ENCODE measurements around the gene HEXD.
A peak's percentile ranks its signal among the peaks of the same experiment; 100 is the strongest.
"Not testable (repeated sequence)": the region's sequence is repeated elsewhere in the genome, so short reads cannot be mapped to it uniquely, and the experiment has no call there.

Gene HEXD

DNA sequence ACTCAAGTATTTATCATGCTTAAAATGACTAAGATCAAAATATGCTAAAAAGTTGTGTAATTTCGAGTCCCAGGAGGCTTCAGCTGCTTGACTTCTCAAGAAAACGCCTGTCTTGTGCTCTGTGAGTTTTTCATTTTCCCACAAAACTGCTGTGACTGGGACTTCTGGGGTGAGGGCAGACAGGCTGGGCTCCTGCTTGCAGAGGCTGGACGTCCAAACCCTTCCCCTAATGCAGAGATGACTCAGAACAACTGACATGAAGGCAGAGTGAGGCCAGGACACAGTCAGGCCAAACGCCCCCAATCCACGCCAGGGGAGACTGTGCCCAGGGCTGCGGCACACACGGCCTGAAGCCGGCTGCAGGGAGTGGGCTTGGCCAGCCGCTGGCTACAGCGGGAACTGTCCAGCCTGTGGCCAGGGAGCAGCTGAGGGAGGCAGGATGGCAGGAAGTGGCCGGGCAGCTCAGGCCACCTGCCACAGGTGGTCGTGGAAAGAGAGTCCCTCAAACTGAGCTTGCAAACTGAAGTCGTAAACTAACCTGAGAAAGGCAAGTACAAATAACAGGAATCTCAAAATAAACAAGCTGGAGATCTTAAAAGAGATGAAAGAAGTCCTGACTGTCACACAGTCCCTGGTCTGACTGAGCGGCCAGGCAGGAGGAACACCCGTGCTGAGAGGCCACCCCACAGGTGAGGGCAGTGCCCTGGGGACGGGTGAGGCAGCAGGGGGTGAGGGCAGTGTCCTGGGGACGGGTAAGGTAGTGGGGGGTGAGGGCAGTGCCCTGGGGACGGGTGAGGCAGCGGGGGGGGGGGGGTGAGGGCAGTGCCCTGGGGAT is 21.3 kb upstream of the HEXD start:
- DNase-seq (ENCODE audit: low spot score), result no peak

DNA sequence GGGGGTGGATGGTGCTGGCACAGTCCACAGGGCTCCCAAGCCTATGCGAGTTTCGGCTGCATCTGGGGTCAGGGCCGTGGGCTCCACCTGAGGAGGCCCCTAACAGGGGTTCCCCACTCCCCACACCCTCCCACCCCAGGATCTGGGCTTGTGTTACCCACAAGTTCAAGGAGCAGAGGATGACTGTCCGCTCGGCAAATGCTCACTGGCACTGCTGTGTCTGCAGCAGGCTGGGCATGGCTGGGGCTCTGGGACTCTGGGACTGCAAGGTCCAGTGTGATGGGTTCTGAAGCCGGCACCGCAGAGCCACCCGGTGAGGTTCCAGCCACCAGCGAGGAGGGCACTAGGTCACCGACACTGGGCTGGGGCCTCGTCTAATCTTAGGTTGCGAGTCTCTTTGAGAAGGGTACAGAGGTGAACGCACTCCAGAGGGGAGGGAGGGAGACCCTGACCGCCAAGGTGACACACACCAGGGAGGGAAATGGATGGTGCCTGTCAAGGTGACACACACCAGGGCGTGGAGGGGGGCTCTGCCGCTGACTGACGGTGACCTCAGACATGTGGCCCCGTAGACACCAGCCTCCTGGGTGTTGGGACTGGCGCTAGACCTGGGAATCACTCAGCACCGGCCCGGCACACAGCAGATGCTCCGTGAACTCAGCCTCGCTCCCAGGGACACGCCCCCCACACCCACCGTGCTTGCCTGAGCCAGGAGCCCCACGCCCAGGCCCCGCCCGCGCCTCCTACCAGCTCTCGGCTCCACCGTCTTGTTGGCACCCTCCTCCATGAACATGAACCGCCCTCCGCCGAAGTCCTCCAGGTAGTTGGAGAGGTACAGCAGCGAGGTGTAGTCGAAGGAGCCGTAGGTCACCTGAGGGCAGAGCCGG is 20.5 kb upstream of the HEXD start:
- no peak for DNase-seq (ENCODE audit: low spot score)

DNA sequence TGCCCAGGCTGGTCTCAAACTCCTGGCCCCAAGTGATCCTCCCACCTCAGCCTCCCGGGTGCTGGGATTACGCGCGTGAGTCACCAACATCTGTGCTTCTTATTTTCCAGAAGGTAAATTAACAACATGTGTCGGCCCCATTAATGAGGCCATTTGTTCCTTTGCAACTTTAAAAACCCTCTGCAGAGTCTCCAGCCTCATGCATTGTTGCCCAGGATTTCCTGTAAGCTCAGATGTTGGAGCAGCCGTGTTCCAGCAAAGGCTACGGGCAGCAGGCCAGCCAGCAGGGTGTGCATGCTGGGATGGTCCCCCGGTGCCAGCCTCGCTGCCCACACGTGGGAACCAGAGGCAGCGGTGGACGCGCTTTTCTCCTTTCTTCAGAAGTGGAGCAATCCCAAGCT is 19.1 kb upstream of the HEXD start:
- no peak for DNase-seq (ENCODE audit: low spot score)

DNA sequence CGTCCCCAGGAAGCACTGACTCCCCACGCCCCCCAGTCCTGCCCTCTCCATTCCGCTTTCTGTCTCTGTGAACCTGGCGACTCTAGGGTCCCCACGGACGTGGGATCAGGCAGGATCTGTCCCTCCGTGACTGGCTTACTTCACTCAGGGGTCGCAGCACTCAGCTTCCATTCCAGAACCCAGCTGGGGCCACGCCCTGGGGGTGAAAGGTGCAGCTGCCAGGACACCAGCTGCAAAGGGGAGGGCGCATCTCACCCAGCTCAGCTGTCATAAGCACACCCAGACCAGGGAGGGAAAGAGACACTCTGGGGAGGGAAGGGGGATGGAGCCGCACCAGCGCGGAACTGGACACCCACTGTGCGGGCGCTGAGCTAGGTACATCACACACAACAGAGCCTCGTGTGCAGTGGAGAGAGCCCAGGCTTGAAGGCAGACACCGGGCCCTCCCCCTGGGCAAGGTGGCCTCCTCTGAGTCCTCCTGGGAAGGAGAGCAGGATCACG is 18.5 kb upstream of the HEXD start:
- DNase-seq (ENCODE audit: low spot score), result no peak

DNA sequence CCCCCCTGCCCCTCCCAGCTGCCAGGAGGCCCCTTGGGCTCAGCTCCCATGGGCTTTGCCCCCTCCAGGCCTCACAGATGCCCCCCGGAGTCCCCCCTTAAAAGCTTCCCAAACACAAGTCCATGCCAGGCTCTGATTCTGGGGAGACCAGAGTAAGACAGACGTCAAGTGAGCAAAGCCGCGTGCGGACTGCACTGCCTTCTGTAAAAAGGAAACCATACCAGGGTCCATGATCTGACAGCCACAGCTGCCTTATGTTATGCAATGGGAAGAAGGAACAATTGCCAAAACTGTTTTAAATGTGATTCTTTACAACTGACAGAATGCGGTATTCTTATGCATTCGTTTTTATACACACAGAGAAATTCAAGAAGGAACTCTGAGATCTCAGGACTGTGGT is 17.9 kb upstream of the HEXD start:
- DNase-seq (ENCODE audit: low spot score), result no peak

DNA sequence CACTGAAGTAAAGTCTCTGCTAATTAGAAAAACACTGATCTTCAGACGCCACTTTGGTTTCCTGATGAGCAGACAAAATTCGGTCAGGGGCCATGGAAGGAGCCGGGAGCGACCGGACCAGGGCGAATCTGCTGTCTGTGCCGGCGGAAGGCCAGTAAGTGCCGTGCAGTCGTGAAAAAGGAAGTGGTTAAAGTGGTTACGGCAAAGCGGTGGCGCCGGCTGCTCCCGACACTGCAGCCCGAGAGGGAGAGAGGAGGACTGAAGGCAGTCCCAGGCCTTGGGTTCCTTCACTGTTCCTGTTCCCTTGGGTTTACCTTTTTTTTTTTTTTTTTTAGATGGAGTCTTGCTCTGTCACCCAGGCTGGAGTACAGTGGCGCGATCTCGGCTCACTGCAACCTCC is 17.3 kb upstream of the HEXD start:
- no peak for DNase-seq (ENCODE audit: low spot score)

DNA sequence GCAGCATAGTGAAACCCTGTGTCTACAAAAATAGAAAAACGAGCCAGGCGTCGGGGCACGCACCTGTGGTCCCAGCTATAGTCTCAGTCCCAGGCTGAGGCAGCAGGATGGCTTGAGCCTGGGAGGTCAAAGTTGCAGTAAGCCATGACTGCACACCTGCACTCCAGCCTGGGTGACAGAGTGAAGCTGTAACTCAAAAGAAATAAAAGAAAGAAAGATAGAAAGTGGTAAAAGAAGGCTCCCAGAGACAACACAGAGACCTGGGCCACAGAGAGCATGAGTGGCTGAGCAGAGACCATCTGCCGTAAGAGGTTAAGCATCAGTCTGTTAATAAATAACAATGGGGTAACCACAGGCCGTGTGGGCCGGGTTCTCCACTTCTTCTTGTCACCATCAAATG is 15.3 kb upstream of the HEXD start:
- no peak for DNase-seq (ENCODE audit: low spot score)

DNA sequence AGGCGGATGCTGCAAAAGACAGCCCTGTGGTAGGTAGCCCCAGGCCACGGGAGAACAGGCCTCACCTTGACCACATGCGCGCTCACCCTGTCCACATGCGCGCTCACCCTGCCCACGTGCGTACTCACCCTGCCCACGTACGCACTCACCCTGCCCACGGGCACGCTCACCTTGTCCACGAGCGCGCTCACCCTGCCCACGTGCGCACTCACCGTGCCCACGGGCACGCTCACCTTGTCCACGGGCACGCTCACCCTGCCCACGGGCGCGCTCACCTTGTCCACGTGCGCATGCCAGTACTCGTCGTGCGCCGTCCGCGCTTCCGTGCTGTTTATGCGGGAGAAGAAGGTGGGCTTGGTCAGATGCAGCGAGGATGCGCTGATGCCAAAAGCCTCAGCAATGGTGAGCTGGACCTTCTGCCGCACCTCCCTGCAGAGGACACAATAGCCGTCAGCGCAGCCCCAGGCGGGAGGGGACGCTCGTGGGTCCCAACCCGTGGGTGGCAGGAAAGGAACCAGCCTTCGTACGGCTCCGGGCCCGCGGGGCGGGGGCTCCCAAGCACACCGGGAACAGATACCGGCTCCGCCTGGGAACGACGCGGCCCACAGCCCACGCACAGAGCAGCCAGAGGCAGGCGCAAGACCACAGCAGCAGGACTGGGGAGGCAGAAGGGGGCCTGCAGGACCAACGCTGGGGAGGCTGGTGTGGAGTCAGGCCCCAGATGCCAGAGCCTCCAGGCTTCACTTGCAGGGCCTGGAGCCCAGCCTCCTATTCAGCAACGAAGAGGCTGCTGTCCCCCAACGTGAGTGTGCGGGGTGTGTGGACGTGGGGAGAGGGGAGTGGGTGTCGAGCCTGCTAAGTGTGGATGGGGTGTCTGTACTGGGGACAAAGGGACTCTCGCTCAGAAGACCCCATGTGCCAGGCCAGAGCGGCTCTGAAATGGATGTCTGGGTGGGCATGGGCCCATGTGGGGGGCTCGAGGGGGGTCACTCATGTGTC is 14.2 kb upstream of the HEXD start:
- DNase-seq (ENCODE audit: low spot score), result no peak

DNA sequence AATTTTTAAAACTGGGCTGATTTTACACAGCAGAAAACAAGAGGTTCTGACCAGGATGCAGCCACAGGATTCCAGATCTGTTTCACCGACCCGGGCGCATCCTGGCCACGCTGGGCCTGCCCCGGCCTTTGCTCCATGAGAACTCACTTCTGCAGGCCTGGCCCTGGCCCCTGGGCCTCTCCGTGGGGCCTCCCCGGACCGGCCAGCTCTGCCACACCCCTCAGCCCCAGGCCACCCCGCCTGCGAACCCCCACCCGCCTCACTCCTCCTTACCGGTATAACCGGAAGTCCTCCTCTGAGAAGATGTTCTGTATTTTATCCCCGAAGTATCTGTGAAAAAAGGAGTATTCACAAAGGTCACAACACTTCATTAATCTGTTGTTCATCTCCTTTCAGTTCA is 13.1 kb upstream of the HEXD start:
- DNase-seq (ENCODE audit: low spot score), result no peak

DNA sequence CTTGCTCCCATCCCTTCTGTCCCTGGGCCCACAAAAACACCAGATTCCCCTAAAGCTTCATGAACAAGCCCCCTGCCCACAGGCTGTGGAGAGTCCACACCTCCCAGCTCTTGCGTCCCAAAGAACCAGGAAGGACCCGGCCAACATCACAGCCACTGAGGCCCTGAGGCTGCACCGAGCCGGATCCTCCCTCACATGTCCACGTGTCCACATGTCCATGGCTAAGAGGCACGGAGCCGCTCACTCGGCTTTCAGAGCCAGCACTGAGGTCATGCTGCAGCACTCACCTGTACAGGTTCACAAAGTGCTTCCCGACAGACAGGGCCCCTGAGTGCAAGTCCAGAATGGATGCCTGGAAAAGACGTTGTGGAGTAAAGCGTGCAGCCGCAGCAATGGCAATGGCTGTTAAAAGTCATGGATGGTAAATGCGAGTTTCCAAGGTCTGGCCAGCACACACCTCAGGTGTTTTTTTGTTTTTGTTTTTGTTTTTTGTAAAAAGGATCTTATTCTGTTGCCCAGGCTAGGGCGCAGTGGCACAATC is 11.9 kb upstream of the HEXD start:
- no peak for DNase-seq (ENCODE audit: low spot score)

DNA sequence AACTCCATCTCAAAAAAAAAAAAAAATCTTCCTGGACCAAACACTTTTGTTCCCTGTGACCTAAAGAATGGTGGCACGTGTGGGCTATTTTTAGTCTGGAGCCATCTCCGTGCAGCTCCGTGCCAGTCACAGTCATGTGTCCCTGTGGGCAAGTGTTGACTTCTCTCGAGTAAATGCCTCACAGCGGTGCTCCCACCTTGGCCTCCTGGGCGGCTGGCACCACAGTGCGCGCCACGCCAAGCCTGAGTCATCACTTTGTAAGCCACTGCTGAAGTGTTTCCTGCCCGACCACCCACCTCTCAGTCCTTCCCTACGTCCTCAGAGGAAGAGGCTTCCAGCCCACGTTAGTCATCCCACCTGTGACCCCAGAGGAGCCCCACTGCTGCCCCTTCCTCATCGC is 10.9 kb upstream of the HEXD start:
- DNase-seq (ENCODE audit: low spot score), result no peak

DNA sequence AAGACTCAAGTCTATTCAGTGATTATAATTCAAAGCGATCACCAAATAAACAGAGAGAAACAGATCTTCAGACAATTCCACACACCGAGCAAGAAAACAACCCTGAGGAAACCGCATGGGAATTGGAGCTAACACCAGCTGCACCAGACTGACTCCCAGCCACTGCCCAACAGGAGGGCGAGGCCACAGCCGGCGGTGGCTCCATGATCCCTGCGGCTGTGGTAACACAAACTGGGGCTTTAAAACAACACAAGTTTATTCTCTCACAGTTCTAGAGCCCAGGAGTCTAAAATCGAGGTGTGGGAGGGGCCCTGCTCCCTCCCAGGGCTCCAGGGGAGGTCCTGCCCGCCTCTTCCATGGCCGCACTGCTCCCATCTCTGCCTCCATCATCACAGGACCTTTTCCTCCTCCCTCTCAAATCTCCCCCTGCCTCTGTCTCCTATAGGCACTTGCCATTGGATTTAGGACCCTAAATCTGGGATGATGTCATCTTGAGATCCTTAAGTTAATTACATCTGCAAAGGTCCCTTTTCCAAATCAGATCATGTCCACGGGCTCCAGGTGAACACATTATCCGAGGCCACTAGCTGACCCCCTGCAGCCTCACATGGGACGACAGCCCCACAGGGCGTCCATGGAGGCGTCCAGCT is 9.7 kb upstream of the HEXD start:
- no peak for DNase-seq (ENCODE audit: low spot score)

DNA sequence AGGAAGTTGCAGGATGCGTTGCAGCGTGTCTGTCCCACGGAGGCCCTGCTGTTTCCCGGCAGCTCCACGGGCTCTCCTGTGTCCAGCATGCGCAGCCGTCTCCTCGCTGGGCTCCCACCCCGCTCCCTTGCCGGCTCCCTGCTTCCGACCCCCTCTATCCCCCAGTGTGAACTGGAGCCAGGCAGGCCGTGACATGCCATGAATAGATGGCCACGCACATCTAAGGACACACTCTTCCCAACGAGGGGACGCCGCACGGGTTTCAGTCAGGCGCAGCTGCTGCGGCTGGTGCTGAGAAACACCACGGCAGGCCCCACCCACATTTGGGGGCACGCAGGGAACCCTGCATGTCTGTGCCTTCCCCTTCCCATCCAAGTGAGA is 9.2 kb upstream of the HEXD start:
- no peak for DNase-seq (ENCODE audit: low spot score)

DNA sequence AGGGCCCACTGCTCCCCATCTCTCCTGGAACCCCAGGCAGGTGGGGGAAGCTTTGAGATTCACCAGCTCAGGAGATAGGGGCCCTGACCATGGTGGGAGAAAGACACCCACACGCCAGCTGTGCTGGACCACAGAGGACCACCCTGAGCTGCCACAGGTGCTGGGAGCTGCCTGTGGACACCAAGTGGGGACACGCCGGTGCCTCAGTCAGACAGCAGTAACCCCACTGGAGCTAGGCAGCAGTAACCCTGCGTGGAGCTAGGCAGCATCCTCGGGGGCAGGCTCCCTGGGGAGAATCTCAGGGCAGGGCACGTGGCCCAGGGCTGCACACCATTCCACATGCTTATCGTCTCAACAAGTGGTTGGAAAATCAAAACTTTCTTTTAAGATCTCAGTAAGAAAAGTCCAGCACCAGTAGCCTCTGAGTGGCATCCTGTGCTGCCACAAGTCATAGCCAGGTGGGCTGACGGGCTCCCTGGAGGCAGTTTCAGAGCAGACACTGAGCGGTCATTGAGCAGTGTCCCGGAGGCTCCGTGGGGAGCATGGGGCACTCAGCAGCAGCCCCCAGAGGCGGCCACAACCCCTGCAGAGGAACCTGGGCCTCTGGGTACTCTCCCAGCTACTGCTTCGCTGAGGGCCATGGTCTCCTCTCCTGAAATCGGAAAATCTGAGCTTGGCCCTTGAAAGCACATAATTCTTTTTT is 8.0 kb upstream of the HEXD start:
- DNase-seq (ENCODE audit: low spot score), result no peak

DNA sequence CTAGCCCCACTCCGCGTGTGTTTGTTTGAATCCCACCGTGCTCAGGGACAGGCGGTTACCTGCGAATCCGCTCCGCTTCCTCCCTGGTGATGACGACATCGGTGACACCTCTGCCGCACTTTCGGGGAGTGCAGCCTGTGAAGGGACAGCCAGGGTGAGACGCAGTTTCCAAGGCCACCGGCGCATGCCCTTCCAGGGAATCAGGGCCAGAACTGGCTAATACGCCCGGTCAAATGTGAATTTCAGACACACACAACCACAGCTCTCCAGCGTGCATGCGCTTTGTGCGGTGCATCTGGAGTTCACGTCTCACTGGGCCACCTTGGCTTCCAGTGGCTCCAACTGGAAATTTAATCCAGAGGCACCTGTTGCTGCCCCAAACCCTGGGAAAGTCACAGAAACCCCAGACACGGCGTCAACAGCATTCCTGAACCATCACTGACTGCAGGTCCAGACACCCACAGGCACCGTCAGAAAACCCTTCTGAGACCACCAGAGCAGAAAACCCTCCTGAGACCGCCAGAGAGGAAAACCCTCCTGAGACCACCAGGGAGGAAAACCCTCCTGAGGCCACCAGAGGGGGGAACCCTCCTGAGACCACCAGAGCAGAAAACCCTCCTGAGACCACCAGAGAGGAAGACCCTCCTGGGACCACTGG is 6.6 kb upstream of the HEXD start:
- no peak for DNase-seq (ENCODE audit: low spot score)

DNA sequence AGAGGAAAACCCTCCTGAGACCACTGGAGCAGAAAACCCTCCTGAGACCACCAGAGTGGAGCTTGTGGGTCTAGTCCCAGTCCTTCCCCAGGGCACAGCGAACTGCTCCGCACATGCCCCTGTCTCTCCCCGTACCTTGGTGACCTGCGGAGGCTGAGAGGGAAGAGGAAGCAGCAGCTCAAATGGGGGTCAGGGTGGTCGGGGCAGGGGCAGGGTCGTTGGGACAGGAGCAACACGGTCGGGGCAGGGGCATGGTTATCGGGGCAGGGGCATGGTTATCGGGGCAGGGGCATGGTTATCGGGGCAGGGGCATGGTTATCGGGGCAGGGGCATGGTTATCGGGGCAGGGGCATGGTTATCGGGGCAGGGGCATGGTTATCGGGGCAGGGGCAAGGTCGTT is 6.1 kb upstream of the HEXD start:
- DNase-seq (ENCODE audit: low spot score), result not testable (repeated sequence)

DNA sequence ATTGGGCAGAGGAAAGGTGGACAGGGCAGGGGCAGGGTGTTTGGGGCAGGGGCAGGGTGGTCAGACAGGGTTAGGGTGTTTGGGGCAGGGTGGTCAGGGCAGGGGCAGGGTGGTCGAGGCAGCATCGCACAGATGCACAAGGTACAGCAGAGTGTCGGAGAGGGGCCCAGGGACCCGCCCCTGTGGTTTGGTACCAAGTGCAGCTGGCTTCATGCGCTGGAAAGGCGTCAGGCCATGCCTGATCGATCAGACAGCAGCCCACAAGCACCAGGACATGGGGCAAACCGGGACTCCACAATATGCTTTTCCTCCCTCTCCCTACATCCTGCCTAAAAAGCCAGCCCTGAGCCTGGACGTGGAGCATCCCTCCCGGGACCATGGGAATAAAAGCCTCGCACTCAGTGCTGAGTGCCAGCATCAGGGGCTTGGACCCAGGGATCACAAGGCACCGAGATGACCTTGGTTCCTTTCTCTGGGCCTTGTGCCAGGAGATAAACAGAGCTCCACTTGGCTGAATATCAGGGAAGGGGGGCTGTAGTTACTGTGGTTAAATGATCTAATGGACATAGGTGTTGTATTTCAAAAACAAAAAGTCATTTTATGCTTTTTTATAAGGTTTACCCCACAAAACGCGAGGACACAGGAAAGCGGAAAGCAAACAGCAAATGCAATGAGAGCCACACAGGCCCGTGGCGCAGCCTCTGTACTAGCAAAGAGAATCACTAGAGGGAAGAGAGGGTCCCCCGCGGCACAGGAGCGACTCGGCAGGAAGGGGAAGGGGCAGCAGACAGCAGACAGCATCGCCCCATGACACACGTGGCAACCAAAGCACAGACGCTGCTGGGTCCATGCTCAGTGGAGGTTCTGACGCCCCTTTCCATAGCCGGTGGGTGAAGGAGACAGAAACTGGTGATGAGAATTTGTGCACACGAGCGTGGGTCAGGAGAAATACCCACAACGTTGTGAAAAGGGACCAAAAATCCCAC is 5.3 kb upstream of the HEXD start:
- no peak for DNase-seq (ENCODE audit: low spot score)

DNA sequence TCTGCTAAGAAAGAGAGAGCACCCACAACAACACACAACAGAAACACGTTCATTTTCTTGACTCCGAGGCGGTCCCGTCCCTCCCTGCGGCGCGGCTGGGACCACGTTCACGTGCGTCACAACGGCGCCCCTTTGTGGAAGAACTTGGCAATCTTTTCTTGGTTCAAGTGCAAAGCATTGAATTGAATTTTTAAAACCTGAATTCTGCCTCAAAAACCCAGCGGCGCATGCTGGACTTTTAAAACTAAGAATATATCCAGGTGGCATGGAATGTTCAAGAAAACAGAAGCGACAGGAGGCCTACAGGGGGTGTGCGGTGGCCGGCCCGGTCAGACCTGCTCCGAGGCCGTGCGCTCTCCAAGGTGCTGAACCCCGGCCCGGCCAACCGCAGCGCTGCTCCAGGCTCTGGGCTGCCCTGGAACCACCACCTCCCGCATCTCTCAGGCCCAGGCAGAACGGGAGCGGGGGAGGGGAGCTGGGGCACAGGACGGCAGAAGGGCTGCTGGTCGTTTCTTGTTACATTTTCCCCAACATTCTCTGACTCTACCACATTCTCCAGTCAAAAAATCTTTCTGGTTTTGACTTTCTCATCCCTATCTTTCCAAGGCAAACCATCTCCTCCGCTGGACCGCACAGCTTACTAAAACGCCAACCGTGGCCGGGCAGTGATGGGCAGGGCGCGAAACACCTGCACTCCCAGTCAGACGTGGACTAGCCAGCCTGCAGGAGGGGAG is 3.4 kb upstream of the HEXD start:
- DNase-seq (ENCODE audit: low spot score), result peak; percentile 71

All from kidney capillary endothelial cell (primary cell).